HepG2 (cell line): ENCODE results near the gene N4BP2L1. TPM values are rescaled to one million over a fixed set of nuclear protein-coding genes. Genes with fewer than 3 reads are reported as not detected.

Experiments used
- DRAP1 ChIP-seq: IDR thresholded peaks from 2 replicates; pipeline ENCODE4 v1.6.1; 2016; ENCODE audit warnings: missing genetic modification reagents, missing compliant biosample characterization
- FOXA3 ChIP-seq: IDR thresholded peaks from 2 replicates; pipeline ENCODE4 v1.6.1; 2016; ENCODE audit warnings: missing genetic modification reagents, missing compliant biosample characterization
- HCFC1 ChIP-seq: fragments of 150-350 bp; IDR thresholded peaks from 2 replicates; pipeline ENCODE4 v1.6.1; 2014; ENCODE audit warnings: low read depth, low read length
- HMG20B ChIP-seq: conservative IDR thresholded peaks from 2 replicates; pipeline ENCODE4 v1.6.1; 2016; ENCODE audit warnings: missing genetic modification reagents, missing compliant biosample characterization
- MBD4 ChIP-seq: IDR thresholded peaks from 2 replicates; pipeline ENCODE4 v1.6.1; 2012; ENCODE audit warnings: low read length, inconsistent platforms, borderline replicate concordance
- MEF2D ChIP-seq: sonication (generic); formaldehyde crosslinking; IDR thresholded peaks from 2 replicates; pipeline ENCODE4 v1.5.1; 2020; ENCODE audit warnings: mild to moderate bottlenecking, missing genetic modification reagents
- NFKB2 ChIP-seq: sonication (generic); formaldehyde crosslinking; IDR thresholded peaks from 2 replicates; pipeline ENCODE4 v1.4.0; 2020; ENCODE audit warnings: missing genetic modification reagents, borderline replicate concordance
- PAXIP1 ChIP-seq: sonication (generic); formaldehyde crosslinking; conservative IDR thresholded peaks from 2 replicates; pipeline ENCODE4 v1.4.0; 2020; ENCODE audit warnings: mild to moderate bottlenecking, missing genetic modification reagents, moderate library complexity
- PCBP1 ChIP-seq: fragments of 200-400 bp; formaldehyde crosslinking; IDR thresholded peaks from 2 replicates; pipeline ENCODE4 v1.6.1; 2017; ENCODE audit warnings: mild to moderate bottlenecking, low read depth, low read length, borderline replicate concordance
- PPARG ChIP-seq: conservative IDR thresholded peaks from 2 replicates; pipeline ENCODE4 v1.6.1; 2016; ENCODE audit warnings: missing biosample characterization, missing genetic modification reagents
- PRDM4 ChIP-seq: sonication (generic); formaldehyde crosslinking; IDR thresholded peaks from 2 replicates; pipeline ENCODE4 v1.9.0; 2021; ENCODE audit warnings: missing genetic modification reagents, borderline replicate concordance
- RBFOX2 ChIP-seq: fragments of 200-400 bp; formaldehyde crosslinking; IDR thresholded peaks from 2 replicates; pipeline ENCODE4 v1.6.1; 2017; ENCODE audit warnings: low read depth, mild to moderate bottlenecking, low read length
- SRSF9 ChIP-seq: fragments of 200-400 bp; formaldehyde crosslinking; IDR thresholded peaks from 2 replicates; pipeline ENCODE4 v1.6.1; 2018; ENCODE audit warnings: borderline replicate concordance, mild to moderate bottlenecking, low read depth, low read length; ENCODE audit not compliant: insufficient read depth, poor library complexity, severe bottlenecking
- TAF1 ChIP-seq: sonication (generic); formaldehyde crosslinking; IDR thresholded peaks from 2 replicates; pipeline ENCODE4 v1.4.0; 2020; ENCODE audit warnings: missing genetic modification reagents
- TARDBP ChIP-seq: sonication (generic); formaldehyde crosslinking; IDR thresholded peaks from 2 replicates; pipeline ENCODE4 v1.8.0; 2022; ENCODE audit warnings: mild to moderate bottlenecking, missing genetic modification reagents
- TMF1 ChIP-seq: sonication (generic); formaldehyde crosslinking; IDR thresholded peaks from 2 replicates; pipeline ENCODE4 v1.8.1; 2022; ENCODE audit warnings: low read depth, missing genetic modification reagents
- ZNF33A ChIP-seq: sonication (generic); formaldehyde crosslinking; IDR thresholded peaks from 2 replicates; pipeline ENCODE4 v1.5.1; 2020; ENCODE audit warnings: missing genetic modification reagents, mild to moderate bottlenecking, moderate library complexity, borderline replicate concordance
- ZNF562 ChIP-seq: sonication (generic); formaldehyde crosslinking; IDR thresholded peaks from 2 replicates; pipeline ENCODE4 v1.8.0; 2022; ENCODE audit warnings: missing genetic modification reagents, borderline replicate concordance
- ZNF567 ChIP-seq: sonication (generic); formaldehyde crosslinking; IDR thresholded peaks from 2 replicates; pipeline ENCODE4 v1.8.1; 2023; ENCODE audit warnings: mild to moderate bottlenecking, missing genetic modification reagents, borderline replicate concordance
- polyA plus RNA-seq, 8 experiments: library from polyadenylated mRNA; depleted of rRNA in 3 of 8; stranded (reverse) in 7 of 8; unstranded in 1 of 8; fragments of >200 nt; fragmentation: Illumina TruSeq in 4 of 8; extraction: Trizol in 4 of 8; gene quantifications; 2 replicates each; pipeline versions ENCODE4 v1.2.1 to v1.2.3, GENCODE V29; 2011 to 2016; ENCODE audit warnings: low read depth in 4 of 8, missing spikeins in 1 of 8, mixed read lengths in 1 of 8; ENCODE audit not compliant: insufficient read depth in 1 of 8
- total RNA-seq, 5 experiments: library from RNA; depleted of rRNA; stranded (reverse); fragments of >200 nt; fragmentation: Illumina TruSeq; extraction: Trizol; gene quantifications; 2 replicates each; pipeline ENCODE4 v1.2.3, GENCODE V29; 2016; ENCODE audit warnings: low read depth in 1 of 5

N4BP2L1 gene
- total and polyA plus RNA-seq, 2 of the 13 experiments (the other 11 are each of a cell fraction or from before 2014, with no cell fraction given) = 13.2 to 34.5 TPM

- TF ChIP-seq HMG20B (CRISPR knock-in tag) (0 out of 2 replicates have a peak, but pooled peaks have one; percentile 60), MBD4 (no peak), NFKB2 (CRISPR knock-in tag) (0 out of 2 replicates have a peak, but pooled peaks have one; percentile 70), TAF1 (peak; percentile 67; the same call in 1 of the 2 replicates), FOXA3 (peak; percentile 35; the same call in 1 of the 2 replicates), PAXIP1 (CRISPR knock-in tag) (peak; percentile 85), ZNF33A (CRISPR knock-in tag) (no peak), SRSF9 (no peak), PPARG (CRISPR knock-in tag) (peak; percentile 70; the same call in 1 of the 2 replicates), PRDM4 (CRISPR knock-in tag) (no peak), DRAP1 (CRISPR knock-in tag) (peak; percentile 95), ZNF567 (CRISPR knock-in tag) (no peak), PCBP1 (peak; percentile 58; the same call in 1 of the 2 replicates), HCFC1 (no peak; the same call in 1 of the 2 replicates), TMF1 (CRISPR knock-in tag) (0 out of 2 replicates have a peak, but pooled peaks have one; percentile 12), MEF2D (CRISPR knock-in tag) (peak; percentile 35; the same call in 1 of the 2 replicates), TARDBP (CRISPR knock-in tag) (peak; percentile 91), RBFOX2 (peak; percentile 85), ZNF562 (no peak)
Measured at GRCh38 chr13:32427852-32428580, at the start of gene N4BP2L1 (continued).
